Prostate gland (tissue), 2 donors: Measurements from ENCODE around the gene MPPED1. TPM values are rescaled to one million over a fixed set of nuclear protein-coding genes. Genes with fewer than 3 reads are reported as not detected.
A peak's percentile ranks its signal among the peaks of the same experiment; 100 is the strongest.

Source experiments
- DNase-seq: peaks from one replicate; pipeline ENCODE4 v3.0.0-alpha.2; 2019; ENCODE audit warnings: low spot score
- H3K27ac ChIP-seq, 2 donors: fragments of 200-600 bp; sonication (generic); 2 replicates each; pipeline ENCODE4 v1.5.1; 2017 to 2019
- H3K27me3 ChIP-seq: fragments of 200-600 bp; sonication (generic); replicated peaks from 2 replicates; pipeline ENCODE4 v1.5.1; 2019; ENCODE audit not compliant: insufficient read depth
- H3K36me3 ChIP-seq, 2 donors: fragments of 200-600 bp; sonication (generic); 1 replicate in 1 of 2; 2 replicates in 1 of 2; pipeline versions ENCODE4 v1.5.1 to v1.8.1; 2017 to 2019
- H3K4me1 ChIP-seq: fragments of 200-600 bp; sonication (generic); replicated peaks from 2 replicates; pipeline ENCODE4 v1.5.1; 2019
- H3K4me3 ChIP-seq, 2 donors: fragments of 200-600 bp; sonication (generic); 2 replicates each; pipeline ENCODE4 v1.5.1; 2017 to 2019
- H3K9me3 ChIP-seq: fragments of 200-600 bp; sonication (generic); 2 replicates; pipeline ENCODE4 v1.5.1; 2017
- POLR2A ChIP-seq: fragments of 450-650 bp; IDR thresholded peaks from one replicate; pipeline ENCODE4 v1.6.1; 2016; ENCODE audit warnings: antibody characterized with exemption, mild to moderate bottlenecking
- POLR2AphosphoS5 ChIP-seq: sonication (generic); formaldehyde crosslinking; IDR thresholded peaks from one replicate; pipeline ENCODE4 v1.6.1; 2017; ENCODE audit warnings: antibody characterized with exemption
- WGBS: methylation state at CpG from one replicate; pipeline ENCODE4 v1.1.5; 2018; 5-methylcytosine and 5-hydroxymethylcytosine counted together
- intact Hi-C: fragments of 100-400 bp; cut with DNase I; formaldehyde crosslinking; loops from one replicate; pipeline ENCODE4 v1.14.2; 2022
- total RNA-seq, 2 donors: library from RNA; depleted of rRNA; stranded (reverse); fragments of >200 nt; gene quantifications; one replicate each; pipeline ENCODE4 v1.1.0, GENCODE V29; 2016
- TF ChIP-seq, protein P1 (sequence below), 4 experiments: fragments of 200-600 bp in 2 of 4; fragments of 450-650 bp in 2 of 4; sonication (generic) in 2 of 4; IDR thresholded peaks; 1 replicate in 3 of 4; 2 replicates in 1 of 4; pipeline ENCODE4 v1.5.1; 2016 to 2019; ENCODE audit warnings: antibody characterized with exemption in 4 of 4, mild to moderate bottlenecking in 2 of 4, moderate library complexity in 2 of 4

The MPPED1 gene
- total RNA-seq, 2 donors from 2014 or later = 0.77 to 6.4 TPM

DNA sequence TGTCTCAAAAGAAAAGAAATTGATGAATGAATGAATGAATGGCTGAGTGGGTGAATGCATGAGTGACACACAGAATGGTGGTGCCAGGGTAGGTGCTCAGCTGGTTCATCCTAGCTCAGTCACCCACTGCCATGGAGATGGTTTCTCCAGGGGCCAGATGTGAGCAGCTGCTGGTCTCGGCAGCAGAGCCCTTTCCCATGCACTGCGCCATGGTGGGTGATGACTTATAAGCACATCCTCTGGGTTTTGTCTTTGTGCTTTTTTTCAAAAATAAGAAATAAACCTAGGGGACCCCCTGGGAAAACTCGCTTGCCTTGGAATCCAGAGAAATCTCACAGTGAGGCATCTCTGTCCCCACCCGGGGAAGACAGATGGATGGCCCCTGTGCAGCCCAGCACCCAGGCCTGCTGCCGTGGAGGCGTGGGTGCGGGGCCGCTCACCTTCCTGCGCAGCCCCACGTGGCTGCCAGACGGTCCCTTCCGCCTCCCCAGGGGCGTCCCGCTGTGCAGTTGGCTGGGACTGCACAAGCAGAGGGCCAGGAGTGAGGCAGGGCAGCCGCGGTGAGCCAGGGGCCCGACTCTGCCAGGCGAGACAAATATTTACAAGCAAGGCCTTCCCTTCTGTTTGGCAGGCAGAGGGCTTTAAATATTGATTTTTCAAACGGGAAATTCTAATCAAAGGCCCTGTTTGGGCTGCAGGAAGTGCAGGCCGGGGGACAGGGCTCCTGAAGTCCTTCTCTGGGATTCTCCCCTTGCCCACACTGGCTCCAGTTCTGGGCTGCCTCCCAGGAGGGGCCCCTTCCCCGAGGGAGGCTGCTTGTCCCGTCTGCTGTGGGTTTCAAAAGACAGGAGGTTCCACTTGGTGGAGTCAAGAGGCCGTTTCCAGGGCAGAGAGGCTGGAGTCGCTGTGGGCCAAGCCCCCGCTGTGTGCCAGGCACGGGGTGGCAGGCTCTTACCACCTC lies 24.3 kb downstream of the MPPED1 start:
- intact Hi-C loops = no loop called here
- no peaks in the 10 kb centered on the region for H3K27me3 ChIP-seq
- peak overlapping the region; percentile 51 to 54 for H3K27ac ChIP-seq
- no peaks in the 10 kb centered on the region for H3K9me3 ChIP-seq
- TF ChIP-seq, protein P1, sequence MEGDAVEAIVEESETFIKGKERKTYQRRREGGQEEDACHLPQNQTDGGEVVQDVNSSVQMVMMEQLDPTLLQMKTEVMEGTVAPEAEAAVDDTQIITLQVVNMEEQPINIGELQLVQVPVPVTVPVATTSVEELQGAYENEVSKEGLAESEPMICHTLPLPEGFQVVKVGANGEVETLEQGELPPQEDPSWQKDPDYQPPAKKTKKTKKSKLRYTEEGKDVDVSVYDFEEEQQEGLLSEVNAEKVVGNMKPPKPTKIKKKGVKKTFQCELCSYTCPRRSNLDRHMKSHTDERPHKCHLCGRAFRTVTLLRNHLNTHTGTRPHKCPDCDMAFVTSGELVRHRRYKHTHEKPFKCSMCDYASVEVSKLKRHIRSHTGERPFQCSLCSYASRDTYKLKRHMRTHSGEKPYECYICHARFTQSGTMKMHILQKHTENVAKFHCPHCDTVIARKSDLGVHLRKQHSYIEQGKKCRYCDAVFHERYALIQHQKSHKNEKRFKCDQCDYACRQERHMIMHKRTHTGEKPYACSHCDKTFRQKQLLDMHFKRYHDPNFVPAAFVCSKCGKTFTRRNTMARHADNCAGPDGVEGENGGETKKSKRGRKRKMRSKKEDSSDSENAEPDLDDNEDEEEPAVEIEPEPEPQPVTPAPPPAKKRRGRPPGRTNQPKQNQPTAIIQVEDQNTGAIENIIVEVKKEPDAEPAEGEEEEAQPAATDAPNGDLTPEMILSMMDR (IDR thresholded peaks at IDR 0.05) = no peak
- peak; percentile 44 for TF ChIP-seq POLR2AphosphoS5
- no peak for TF ChIP-seq POLR2A
- no peaks in the 10 kb centered on the region for H3K36me3 ChIP-seq
- WGBS = 38% methylated on average over 26 of the region's 26 CpGs
- H3K4me1 ChIP-seq = peaks cover 9% of the 10 kb centered on the region
- H3K4me3 ChIP-seq = no peak overlapping the region
- peak; percentile 75 for DNase-seq

DNA sequence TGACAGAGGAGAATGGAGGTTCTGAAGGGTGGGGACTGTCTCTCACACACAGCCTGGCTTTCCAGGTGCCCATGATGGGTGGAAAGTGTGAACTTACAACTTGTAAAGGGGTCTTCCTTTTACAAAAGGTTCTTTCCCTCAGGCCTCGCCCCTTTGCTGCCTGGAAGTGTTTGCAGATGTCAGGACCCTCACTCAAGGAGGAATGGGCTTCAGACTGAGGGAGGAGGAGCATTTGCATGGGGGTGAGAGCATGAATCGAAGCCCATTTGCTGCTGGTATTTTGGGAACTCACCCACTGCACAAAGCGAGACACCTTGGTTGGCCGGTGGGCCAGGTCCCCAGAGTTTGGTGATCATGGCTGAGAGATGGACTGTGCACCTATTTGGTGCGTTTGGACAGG lies 25.1 kb downstream of the MPPED1 start:
- intact Hi-C loops = no loop called here
- Histone ChIP-seq H3K27me3 (no peaks in the 10 kb centered on the region), H3K9me3 (no peaks in the 10 kb centered on the region), H3K4me1 (peaks cover 9% of the 10 kb centered on the region), H3K36me3 (no peaks in the 10 kb centered on the region), H3K4me3 (no peak overlapping the region), H3K27ac (peak overlapping the region; percentile 51 to 54)
- WGBS = 95% methylated on average over 5 of the region's 5 CpGs
- DNase-seq = no peak
- TF ChIP-seq, protein P1 (IDR thresholded peaks at IDR 0.05) = no peak
- no peak for TF ChIP-seq POLR2A
- no peak for TF ChIP-seq POLR2AphosphoS5

DNA sequence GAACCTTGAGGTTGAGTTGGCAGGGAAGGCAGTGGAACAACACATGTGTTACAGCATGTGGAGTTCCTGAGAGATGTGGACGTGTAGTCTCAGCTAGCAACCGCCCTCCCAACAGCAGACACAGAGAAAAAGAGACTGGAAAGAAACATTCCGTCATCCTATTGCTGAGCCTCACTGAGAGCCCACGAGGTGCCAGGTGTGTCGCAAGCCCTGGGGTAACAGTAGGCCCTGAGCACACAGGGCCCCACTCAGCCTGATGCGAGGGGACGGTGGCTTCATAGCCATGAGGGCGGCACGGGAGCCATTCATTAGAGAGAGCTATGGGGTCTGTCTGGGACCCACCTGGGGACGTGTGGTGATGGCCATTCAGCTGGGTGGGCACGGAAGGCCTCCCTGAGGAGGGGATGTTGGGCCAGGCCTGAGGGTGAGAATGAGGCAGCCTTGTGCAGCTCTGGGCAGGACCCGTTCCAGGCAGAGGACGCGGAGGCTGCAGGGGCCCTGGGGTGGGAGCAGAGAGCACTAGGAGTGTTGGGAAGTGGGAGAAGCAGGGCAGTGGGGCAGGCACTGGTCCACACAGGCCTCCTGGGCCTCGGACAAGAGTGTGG lies 26.2 kb downstream of the MPPED1 start:
- no peak overlapping the region for H3K4me3 ChIP-seq
- WGBS = 87% methylated on average over 15 of the region's 15 CpGs
- H3K27ac ChIP-seq = no peak overlapping the region
- H3K4me1 ChIP-seq = peaks cover 9% of the 10 kb centered on the region
- H3K9me3 ChIP-seq = no peaks in the 10 kb centered on the region
- no peaks in the 10 kb centered on the region for H3K27me3 ChIP-seq
- TF ChIP-seq POLR2A (no peak), POLR2AphosphoS5 (no peak)
- TF ChIP-seq, protein P1 (IDR thresholded peaks at IDR 0.05) = no peak
- intact Hi-C loops = no loop called here
- H3K36me3 ChIP-seq = no peaks in the 10 kb centered on the region
- no peak for DNase-seq

DNA sequence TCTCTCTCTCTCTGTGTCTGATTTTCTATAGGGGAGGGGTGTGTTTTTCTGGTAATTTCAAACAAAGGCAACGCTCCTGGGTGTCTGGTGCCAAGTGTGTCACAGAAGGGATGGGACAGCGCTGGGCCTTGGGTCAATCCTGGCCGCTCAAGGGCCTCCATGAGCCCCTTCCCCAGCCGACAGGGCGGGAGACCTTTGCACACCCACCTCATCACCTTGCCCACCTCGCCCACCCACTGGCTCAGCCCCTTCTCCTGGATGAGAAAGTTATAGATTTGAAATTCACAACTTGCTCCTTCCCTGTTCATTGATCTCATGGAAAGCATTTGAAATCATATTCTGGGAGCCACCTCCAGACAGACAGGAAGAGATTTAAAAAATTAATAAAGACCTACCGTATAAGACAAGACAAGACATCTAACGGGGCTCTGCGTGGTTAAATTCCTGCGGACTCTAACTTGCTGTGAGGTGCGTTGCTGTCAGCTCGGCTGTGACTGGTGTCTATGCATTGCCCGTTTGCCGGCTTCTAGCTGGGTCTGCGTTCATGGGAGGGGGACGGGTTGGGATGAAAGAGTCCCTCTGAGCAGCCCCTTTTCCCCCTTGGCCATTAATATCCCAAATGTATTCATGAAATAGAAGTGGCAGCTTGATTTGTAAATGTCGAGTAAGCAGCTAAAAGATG lies 27.0 kb downstream of the MPPED1 start:
- Histone ChIP-seq H3K27ac (no peak overlapping the region), H3K27me3 (no peaks in the 10 kb centered on the region), H3K9me3 (no peaks in the 10 kb centered on the region), H3K36me3 (no peaks in the 10 kb centered on the region), H3K4me1 (peaks cover 9% of the 10 kb centered on the region), H3K4me3 (no peak overlapping the region)
- WGBS = 87% methylated on average over 17 of the region's 17 CpGs
- TF ChIP-seq POLR2AphosphoS5 (no peak), POLR2A (no peak)
- TF ChIP-seq, protein P1 (IDR thresholded peaks at IDR 0.05) = no peak
- no peak for DNase-seq
- intact Hi-C loops = no loop called here
